Smooth muscle cell (in vitro differentiated cells): Measurements from ENCODE around the gene ZNF865. TPM values are rescaled to one million over a fixed set of nuclear protein-coding genes. Genes with fewer than 3 reads are reported as not detected.
A peak's percentile ranks its signal among the peaks of the same experiment; 100 is the strongest.

ENCODE experiments used
- DNase-seq: peaks from one replicate; lab custom pipeline; 2025; ENCODE audit not compliant: unreplicated experiment; lab: John Stamatoyannopoulos, UW
- H2AFZ ChIP-seq: fragments of 200-600 bp; sonication (generic); 2 replicates; pipeline ENCODE4 v1.6.0; 2016; ENCODE audit warnings: antibody characterized with exemption, low read depth, mild to moderate bottlenecking
- H3F3A ChIP-seq: fragments of 200-600 bp; sonication (generic); 2 replicates; pipeline ENCODE4 v1.6.0; 2017; ENCODE audit warnings: antibody characterized with exemption, low read depth
- H3K27ac ChIP-seq: fragments of 200-600 bp; sonication (generic); 2 replicates; pipeline ENCODE4 v1.5.1; 2016; ENCODE audit warnings: low read depth, mild to moderate bottlenecking
- H3K27me3 ChIP-seq: fragments of 200-600 bp; sonication (generic); 2 replicates; pipeline ENCODE4 v1.6.1; 2016; ENCODE audit warnings: low read depth, mild to moderate bottlenecking
- H3K36me3 ChIP-seq: fragments of 200-600 bp; sonication (generic); 2 replicates; pipeline ENCODE4 v1.5.1; 2016; ENCODE audit warnings: low read depth
- H3K4me1 ChIP-seq: fragments of 200-600 bp; sonication (generic); 2 replicates; pipeline ENCODE4 v1.5.1; 2016; ENCODE audit warnings: low read depth
- H3K4me2 ChIP-seq: fragments of 200-600 bp; sonication (generic); 2 replicates; pipeline ENCODE4 v1.6.0; 2016; ENCODE audit warnings: mild to moderate bottlenecking
- H3K4me3 ChIP-seq: fragments of 200-600 bp; sonication (generic); 2 replicates; pipeline ENCODE4 v1.5.1; 2016; ENCODE audit warnings: mild to moderate bottlenecking
- H3K79me2 ChIP-seq: fragments of 200-600 bp; sonication (generic); 2 replicates; pipeline ENCODE4 v1.6.0; 2016; ENCODE audit warnings: low read depth, mild to moderate bottlenecking
- H3K9ac ChIP-seq: fragments of 200-600 bp; sonication (generic); 2 replicates; pipeline ENCODE4 v1.6.0; 2016; ENCODE audit warnings: low read depth
- H3K9me3 ChIP-seq: fragments of 200-600 bp; sonication (generic); replicated peaks from 2 replicates; pipeline ENCODE4 v1.5.1; 2016; ENCODE audit warnings: low read depth
- H4K20me1 ChIP-seq: fragments of 200-600 bp; sonication (generic); 2 replicates; pipeline ENCODE4 v1.6.0; 2016; ENCODE audit warnings: low read depth
- CTCF ChIP-seq: fragments of 200-600 bp; sonication (generic); IDR thresholded peaks from 2 replicates; pipeline ENCODE4 v1.5.1; 2017; ENCODE audit warnings: borderline replicate concordance, mild to moderate bottlenecking, antibody characterized with exemption; ENCODE audit not compliant: insufficient read depth, poor library complexity, severe bottlenecking
- WGBS: methylation state at CpG from one replicate; pipeline ENCODE4 v1.1.7; 2016; ENCODE audit warnings: low lambda C conversion rate; 5-methylcytosine and 5-hydroxymethylcytosine counted together
- polyA plus RNA-seq: library from polyadenylated mRNA; unstranded; fragments of >200 nt; fragmentation: Nextera tagmentation; extraction: Ambion mirVana; gene quantifications from 2 replicates; pipeline ENCODE4 v1.2.1, GENCODE V29; 2016
- total RNA-seq: library from RNA; depleted of rRNA; stranded (reverse); fragments of >200 nt; gene quantifications from 2 replicates; pipeline ENCODE4 v1.2.3, GENCODE V29; 2014

Gene ZNF865
- total and polyA plus RNA-seq, 2 experiments from 2014 or later, result 1.2 to 3.8 TPM

- H4K20me1 ChIP-seq, result peaks cover 65% of the 10 kb centered on the region
- H3K27me3 ChIP-seq, result no peaks in the 10 kb centered on the region
- H3F3A ChIP-seq, result no peaks in the 10 kb centered on the region
- H3K36me3 ChIP-seq, result no peaks in the 10 kb centered on the region
- H2AFZ ChIP-seq, result no peak overlapping the region
- H3K4me2 ChIP-seq, result peak overlapping the region; percentile 98
- no peak for DNase-seq
- peak overlapping the region; percentile 97 for H3K27ac ChIP-seq
- WGBS, result 78% methylated on average over 18 of the region's 18 CpGs
- peak overlapping the region; percentile 86 for H3K4me3 ChIP-seq
- no peaks in the 10 kb centered on the region for H3K9me3 ChIP-seq
- H3K4me1 ChIP-seq, result peaks cover 23% of the 10 kb centered on the region
- no peak for TF ChIP-seq CTCF
- H3K9ac ChIP-seq, result peak overlapping the region; percentile 99
- peaks cover 66% of the 10 kb centered on the region for H3K79me2 ChIP-seq
Observed at GRCh38 chr19:55656988-55657747, 51.7 kb downstream of the ZNF865 start.

- no peak for DNase-seq
- no peak for TF ChIP-seq CTCF
- Histone ChIP-seq H3K4me2 (no peak overlapping the region), H3K4me3 (no peak overlapping the region), H3K9me3 (no peaks in the 10 kb centered on the region), H2AFZ (no peak overlapping the region), H3K79me2 (peaks cover 83% of the 10 kb centered on the region), H3K27me3 (no peaks in the 10 kb centered on the region), H3F3A (no peaks in the 10 kb centered on the region), H3K36me3 (peaks cover 6% of the 10 kb centered on the region), H4K20me1 (peaks cover 83% of the 10 kb centered on the region), H3K9ac (no peak overlapping the region), H3K4me1 (peaks cover 23% of the 10 kb centered on the region), H3K27ac (no peak overlapping the region)
- 94% methylated on average over 36 of the region's 37 CpGs for WGBS
Observed at GRCh38 chr19:55658846-55659459, 53.5 kb downstream of the ZNF865 start.

DNA sequence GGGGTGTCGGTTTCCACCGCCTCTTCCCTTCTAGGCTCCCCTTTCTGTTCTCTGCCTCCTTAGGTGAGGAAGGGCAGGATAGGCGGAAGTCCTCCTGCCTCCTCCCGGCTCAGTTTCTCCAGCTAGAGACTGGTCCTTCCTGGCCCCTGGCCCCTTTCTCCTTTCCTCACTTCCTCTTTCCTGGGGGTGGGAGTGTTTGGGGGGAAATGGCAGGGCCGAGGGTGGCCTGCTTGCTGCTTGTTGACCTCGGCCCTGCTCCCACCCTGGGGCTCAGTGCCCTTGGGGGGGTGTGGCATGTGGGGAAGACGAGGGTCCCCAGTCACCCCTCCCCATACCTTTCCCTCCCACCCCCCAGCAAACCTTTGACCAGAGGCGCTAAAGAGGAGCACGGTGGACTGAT is 54.4 kb downstream of the ZNF865 start:
- WGBS, result 96% methylated on average over 6 of the region's 9 CpGs
- Histone ChIP-seq H3K36me3 (peaks cover 6% of the 10 kb centered on the region), H3K4me1 (peaks cover 23% of the 10 kb centered on the region)

More for the DNA sequence above, 54.4 kb downstream of the ZNF865 start:
- no peak for TF ChIP-seq CTCF
- H3K9me3 ChIP-seq, result no peaks in the 10 kb centered on the region
- no peak overlapping the region for H3K4me3 ChIP-seq
- no peak overlapping the region for H3K27ac ChIP-seq
- no peak for DNase-seq
- no peak overlapping the region for H3K4me2 ChIP-seq
- peaks cover 89% of the 10 kb centered on the region for H3K79me2 ChIP-seq
- H4K20me1 ChIP-seq, result peaks cover 91% of the 10 kb centered on the region
- no peak overlapping the region for H2AFZ ChIP-seq
- no peaks in the 10 kb centered on the region for H3F3A ChIP-seq
- H3K27me3 ChIP-seq, result no peaks in the 10 kb centered on the region
- no peak overlapping the region for H3K9ac ChIP-seq
